Activated CD8-positive, alpha-beta memory T cell treated with anti-CD3 and anti-CD28 coated beads, Interleukin-2, amount 50 U/mL, for 24 hours (primary cell): ENCODE measurements around the gene TRIM71.
"Not testable (repeated sequence)": the region's sequence is repeated elsewhere in the genome, so short reads cannot be mapped to it uniquely, and the experiment has no call there.

Source experiments
- DNase-seq: peaks from one replicate; pipeline ENCODE4 v3.0.0-alpha.2; 2020; ENCODE audit errors: extremely low read depth

Gene TRIM71

DNA sequence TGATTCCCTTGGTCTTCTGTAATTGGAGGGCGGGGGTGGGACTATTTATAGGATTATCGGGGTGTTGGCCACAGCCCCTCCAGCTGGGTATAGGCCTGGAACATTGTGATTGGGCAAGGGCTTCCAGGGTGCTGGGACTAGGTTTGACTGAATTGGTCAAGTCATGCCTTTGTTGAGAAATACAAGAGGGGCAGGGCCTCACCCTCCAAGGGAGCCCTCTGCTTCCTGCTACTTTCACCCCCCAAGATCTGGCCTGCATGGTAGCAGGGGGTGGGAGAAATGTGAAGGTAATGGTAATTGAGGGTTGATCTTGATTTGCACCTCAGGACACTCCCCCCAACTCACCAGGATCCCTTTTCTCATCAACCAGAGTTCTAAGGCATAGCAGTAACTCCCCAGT is 25.2 kb downstream of the TRIM71 start:
- DNase-seq, result no peak

DNA sequence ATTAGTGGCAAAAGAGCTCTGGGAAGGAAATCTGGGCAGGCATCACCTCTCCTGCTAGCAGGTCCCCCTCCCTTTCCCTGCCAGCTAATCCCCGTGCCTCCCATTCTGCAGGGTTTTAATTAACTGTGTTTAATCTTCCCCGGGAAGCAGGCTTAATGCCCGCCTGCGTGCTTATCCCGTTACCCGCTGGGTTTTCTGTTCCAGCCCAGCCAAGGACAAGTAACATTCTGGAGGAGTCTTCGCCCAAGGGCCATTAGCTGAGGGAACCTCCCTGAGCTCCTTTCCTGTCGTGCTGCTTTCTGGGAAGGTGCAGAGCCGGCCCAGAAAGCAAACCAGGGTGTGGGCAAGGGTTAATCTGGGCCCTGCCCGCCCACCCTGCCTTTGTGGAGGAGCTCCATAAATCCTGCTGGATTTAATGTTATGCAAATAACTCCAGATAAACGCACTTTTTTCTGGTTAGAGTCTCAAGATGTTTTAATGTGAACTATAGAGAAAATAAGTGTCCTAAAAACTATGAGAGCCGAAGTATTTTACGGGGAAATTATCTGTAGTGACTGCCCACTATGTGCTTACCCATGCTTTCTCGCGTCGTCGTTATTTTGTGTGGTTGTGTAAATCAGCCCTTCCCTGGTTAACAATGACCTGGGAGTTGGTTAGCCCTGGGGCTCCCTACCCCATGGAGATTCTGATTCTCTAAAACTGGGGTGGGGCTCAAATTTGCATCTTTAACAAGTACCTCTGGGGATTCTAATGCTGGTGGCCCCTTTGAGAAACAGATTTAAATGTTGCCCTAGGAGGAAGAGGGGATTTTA is 25.9 kb downstream of the TRIM71 start:
- no peak for DNase-seq

DNA sequence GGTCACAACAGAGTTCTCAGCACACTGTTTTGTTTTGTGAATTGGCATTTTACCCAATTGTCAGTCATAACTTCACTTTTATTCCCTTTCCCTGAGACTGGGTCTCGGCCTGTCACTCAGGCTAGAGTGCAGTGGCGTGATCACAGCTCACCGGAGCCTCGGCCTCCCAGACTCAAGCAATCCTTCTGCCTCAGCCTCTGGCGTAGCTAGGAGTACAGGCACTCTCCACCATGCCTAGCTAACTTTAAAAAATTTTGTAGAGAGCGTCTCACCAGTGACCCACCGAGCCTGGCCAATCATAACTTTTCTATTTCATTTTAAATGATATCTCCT is 26.5 kb downstream of the TRIM71 start:
- DNase-seq, result no peak

DNA sequence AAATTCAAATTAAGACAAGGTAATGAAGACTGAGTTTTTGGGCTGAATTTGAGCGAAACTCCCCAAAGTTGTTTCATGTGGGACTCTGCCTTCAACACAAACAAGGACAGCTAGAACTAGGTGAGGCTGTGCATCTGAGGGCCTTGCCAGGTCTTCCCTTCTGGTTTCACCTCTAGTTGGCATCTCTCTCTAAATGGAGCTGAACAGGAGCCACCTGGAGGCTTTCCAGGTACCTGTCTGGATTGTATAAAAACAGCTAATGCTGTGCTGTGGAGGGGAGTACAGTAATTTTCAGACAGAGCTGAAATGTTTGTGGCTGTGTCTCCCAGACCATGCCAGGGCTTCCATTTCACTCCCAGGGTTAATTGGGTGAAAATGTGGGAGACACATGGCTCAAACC is 27.1 kb downstream of the TRIM71 start:
- no peak for DNase-seq

DNA sequence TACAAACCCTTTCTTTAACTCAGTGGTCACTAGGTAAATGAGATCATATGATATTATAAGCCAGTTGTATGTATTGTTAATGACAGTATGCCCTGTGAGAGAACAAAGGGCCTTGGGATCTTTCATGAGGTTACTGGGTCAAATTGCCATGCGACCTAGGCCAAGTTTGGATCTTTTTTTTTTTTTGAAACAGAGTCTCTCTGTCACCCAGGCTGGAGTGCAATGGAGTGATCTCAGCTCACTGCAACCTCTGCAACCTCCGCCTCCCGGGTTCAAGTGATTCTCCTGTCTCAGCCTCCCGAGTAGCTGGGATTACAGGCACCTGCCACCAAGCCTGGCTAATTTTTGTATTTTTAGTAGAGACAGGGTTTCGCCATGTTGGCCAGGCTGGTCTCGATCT is 27.7 kb downstream of the TRIM71 start:
- DNase-seq, result not testable (repeated sequence)

DNA sequence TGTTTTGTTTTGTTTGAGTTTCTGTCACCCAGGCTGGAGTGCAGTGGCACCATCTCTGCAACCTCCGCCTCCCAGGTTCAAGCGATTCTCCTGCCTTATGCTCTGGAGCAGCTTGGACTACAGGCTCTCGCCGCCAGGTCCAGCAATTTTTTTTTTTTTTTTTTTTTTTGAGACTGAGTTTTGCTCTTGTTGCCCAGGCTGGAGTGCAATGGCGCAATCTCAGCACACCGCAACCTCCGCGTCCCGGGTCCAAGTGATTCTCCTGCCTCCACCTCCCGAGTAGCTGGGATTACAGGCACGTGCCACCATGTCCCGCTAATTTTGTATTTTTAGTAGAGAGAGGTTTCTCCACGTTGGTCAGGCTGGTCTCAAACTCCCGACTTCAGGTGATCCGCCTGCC is 29.2 kb downstream of the TRIM71 start:
- DNase-seq, result not testable (repeated sequence)

DNA sequence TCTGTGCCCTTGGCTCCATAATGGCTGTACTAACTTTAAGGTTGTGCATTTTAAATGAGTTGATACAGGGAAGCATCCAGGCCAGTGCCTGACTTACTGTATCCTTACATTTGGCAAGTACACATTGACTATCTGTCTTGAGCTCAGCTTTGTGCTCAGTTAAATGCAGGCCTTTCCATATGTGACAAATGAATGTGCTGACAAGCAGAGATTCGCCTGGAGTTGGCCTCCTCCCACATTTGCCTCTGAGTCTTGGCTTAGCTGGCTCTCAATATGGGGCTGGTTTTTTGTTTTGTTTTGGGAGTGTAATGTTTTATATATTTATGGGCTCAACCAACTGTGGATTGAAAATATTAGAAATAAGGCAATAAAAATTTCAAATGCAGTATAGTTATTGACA is 29.7 kb downstream of the TRIM71 start:
- DNase-seq, result no peak

DNA sequence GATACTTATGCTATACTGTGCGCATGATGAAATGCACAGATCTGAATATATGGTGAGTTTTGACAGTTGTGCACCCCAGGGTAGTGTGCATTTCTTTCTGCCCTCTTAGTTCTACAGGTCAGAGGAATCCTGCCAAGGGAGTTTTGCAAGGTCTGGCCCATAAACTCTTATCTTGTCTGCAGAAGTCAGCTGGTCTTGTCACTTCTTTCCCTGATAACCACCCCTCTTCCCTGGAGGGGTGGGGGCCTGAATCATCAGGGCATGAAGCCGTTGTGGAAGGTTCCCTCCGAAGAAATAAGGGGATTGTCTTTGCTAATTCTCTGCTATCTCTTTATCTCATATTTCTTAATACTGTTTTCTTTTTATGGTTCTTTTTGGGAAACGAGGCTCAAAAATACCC is 30.4 kb downstream of the TRIM71 start:
- DNase-seq, result no peak

DNA sequence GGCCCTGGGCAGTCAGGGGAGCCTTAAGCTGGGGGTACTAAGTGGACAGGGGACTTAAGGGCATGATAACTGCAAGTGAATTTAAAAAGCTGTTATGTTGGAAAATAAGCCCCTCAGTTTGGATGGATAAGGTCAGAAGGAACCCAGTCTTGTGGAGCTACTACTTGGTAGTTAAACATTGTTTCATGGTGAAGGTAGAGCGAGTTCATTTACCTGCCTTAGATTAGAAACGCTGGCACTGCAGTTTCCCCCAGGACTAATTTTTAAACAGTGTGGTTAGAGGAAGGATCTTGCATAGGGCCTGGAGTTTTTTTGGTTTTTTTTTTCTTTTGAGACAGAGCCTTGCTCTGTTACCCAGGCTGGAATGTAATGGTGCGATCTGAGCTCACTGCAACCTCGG is 31.2 kb downstream of the TRIM71 start:
- no peak for DNase-seq

DNA sequence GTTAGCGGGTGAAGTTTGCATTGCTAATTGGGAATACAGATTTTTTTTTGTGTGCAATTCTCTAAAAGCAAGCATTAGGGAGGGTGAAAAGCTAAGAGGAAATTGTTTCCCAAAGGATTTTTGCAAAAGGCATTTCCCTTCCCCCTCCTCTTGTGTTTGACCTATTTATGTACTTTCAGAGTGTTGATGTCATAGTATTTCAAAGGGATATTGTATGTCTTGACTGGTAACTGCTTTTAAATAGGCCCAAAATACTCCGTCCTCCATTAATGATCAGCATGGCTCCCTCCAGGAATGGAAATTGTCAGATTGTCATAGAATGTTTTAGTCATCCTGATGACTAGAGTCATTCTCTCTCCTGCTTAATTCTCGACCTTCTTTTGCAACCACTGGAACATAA is 32.4 kb downstream of the TRIM71 start:
- no peak for DNase-seq

DNA sequence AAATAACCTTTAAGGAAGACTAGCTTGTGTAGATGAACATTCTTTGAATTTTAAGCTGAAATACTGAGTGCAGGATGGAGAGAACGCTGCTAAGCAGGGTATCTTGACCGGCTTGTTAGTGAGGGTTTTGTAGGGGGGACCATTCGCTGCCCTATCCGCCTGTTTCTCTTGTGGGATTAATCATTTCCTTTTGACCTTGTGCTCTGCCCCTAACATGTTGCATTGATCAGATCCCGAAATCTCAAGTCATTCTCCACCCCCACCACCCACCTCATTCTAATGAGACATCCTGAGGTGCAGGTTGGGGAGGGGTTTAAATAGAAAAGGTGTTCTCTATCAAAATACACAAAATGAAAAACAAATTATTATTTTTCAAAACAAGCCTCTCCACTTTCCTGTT is 32.8 kb downstream of the TRIM71 start:
- no peak for DNase-seq

DNA sequence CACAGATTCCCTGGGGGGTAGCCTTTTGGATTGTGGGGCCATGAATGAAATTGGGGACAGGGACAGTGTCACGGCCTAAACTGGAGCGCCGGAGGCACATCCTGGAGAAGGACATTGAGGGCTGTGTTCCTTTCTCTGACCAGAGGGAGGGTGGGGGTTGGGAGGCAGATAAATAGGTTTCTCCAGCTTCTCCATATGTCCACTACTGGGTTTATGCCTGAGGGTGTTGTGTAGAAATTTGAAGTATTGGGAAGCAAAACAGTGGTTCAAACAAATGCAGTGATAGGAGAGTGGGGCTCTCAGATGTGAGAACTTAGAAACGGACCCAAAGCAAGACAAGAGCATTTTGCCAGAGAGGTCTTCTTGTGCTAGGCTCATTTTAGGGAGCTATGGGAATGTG is 34.3 kb downstream of the TRIM71 start:
- DNase-seq, result no peak

DNA sequence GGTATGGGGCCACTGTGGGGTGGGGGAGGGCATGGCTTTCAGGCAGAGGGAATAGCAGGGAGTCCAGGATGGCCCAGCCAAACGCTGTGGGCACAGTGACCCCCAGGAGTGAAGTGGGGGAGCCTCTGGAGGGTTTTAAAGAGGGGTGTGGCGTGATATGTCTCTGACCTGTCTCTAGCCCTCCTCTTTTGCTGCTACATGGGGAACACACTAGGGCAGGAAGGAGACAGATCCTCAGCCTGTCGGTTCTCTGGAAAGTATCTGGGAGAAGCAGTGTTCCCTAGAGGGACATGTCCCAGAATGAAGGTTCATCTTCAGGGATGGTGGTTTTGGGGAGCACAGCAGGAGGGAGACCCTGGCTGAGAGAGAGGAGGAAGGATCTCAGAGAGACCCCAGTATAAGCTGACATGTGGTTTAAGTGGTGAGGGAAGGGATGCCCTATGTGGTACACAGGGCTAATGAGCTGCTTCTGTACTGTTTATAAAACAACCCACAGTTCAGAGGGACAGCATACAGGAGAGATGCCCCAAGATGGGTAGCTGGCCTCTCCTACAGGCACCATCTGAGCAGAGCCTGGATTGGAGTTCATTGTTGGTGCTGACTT is 37.7 kb downstream of the TRIM71 start:
- DNase-seq, result no peak

DNA sequence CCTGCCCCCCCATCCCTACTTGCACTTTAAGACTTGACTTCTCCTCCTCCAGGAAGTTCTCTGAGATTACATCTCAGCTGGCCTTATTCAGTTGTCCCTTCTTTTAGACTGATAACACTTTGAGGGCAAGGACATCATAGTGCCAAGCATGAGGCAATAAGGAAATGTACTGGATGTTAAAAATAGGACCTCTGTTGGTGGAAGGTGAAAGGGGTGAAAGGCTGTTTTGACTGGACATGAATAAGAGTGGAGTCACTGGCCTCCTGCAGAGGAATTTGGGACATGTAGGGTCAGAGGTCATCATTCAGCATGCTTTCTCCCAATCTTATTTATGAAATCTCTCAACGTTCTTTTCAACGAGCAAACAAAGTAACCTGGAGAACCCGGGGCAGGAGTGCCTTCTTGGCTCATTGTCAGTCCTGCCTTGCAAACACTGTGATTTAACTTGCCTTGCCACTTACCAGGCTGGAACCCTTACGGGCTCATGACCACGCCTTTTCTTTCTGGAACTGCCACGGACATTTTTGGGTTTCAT is 38.6 kb downstream of the TRIM71 start:
- DNase-seq, result no peak

DNA sequence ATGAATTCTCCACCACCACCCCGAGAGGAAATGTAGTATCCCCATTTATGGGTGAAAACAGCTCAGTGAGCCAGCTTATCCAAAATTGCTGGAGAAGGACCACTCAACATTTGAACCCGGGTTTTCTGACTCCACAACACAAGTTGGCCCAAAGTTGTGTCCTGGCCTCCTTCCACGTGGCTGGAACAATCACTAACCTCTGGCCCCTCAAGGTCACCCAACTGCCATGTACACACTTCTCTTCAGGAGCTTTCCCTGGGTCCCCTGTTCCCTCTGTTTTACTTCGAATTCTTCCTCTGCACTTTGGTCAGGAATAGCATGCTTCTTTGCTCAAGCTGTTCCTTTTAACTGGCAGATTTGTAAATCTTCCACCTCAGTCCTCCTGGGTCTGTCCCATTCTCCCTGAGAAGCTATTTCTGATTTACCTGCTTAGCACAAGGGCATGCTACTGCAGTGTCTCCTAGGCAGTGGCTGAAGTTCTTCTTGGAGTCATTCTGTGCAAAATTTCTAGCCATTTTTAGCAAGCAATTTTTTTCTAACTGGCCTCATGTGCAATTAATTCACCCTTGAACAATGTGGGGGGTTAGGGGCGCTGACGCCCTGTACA is 39.2 kb downstream of the TRIM71 start:
- DNase-seq, result no peak

DNA sequence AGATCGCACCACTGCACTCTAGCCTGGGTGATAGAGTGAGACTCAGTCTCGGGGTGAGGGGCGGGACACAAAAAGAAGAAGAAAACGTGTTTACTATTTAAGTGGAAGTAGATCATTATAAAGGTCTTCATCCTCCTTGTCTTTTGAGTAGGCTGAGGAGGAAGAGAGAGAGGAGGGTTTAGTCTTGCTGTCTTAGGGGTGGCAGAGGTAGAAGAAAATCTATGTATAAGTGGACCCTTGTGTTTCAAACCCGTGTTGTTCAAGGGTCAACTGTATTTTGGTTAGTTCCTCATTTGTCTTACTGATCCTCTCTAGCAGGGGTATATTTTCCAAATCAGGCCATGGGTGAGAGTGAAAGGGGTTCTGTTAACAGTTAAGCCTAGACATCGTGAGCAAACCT is 40.1 kb downstream of the TRIM71 start:
- no peak for DNase-seq

DNA sequence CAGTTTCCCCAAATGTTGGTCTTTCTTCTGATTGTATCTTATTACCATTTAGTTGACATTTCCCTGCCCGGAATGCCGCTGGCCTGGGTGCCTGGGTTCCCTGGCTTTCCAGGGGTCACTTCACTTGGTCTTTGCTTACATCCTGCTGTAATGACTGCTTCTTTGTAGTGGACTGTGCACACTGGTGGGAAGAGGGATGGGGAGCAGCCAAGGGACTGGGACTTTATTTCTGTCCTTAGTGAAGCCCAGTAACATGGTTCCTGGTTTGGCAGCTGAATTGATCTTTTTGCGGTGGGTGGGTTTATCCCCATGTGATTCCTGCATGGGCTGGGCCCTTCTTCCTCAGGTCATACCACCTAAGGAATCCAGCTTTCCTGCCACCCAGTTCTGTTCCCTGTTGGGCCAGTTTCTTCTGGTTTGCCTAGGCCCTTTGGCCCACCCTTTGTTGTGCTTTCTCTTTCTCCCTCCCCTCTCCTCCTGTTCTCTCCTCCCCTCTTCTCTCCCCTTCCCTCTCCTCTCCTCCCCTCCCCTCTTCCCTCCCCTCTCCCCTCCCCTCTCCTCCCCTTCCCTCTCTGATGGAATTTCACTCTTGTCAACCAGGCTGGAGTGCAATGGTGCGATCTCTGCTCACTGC is 41.9 kb downstream of the TRIM71 start:
- DNase-seq, result no peak

DNA sequence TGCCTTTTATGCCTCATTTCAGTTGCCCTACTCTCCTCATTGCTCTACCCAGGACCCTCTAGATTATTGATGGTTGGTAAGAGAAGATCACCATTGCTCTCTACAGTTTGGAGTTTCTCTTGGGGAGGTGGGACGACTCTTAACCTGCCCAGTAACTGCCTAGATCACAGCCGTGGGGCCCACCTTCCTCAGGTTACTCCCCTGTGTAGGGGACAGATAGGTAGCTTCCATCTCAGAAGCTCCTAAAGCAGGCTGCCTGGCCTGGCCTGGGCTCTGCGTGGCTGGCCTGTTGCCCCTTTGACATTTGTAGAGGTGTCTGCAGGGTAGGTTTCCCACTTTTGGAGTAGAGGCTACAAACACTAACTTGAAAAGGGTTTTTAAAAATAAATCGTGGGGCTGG is 42.7 kb downstream of the TRIM71 start:
- no peak for DNase-seq

DNA sequence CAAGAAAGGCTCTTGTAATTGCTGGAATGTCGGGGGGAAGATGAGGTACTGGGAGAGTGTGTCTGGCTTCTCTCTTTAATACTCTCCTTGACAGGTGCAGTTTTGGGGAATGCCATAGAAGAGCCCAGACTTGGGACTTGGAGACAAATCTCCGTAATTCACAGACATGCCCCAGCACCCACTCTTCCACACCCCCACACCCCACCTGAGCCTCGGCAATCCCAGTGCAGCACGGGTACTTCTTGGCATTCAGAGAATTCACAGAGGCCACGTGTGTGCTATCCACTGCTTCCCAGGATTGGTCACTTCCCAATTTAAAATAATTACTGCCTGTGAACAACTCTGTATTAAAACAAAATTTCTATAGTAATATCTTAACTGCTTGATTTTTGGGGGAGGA is 43.9 kb downstream of the TRIM71 start:
- DNase-seq, result no peak

DNA sequence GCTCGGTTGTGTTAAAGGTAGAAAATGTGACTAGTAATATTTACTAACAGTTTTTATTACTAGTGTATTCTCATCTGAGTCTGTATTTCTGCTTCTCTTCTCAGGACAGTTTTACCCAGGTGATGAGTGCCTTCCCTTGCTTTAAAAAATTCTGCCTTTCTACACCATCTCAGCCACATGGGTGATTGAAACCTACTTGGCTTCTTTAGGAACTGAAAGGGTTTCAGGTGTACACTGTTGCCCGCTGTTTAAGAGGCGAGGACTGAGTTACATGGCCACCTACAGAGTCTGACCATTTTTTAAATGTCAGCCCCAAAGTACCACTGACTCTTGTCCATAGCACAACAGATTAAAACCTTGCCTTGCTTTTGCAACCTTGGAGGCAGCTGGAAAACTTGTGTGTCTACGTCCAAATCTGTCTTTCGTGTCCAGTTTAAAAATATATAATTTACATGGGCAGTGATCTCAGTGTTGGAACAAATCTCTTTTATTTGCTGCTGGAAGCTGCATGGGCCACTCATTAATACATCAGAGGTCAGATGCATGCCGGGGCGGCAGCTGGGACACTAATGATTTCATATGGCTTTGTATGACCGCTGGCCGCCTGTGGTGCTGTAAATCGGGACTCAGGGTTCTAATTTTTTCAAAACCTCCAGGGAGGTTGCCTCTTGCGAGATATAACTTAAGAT is 44.6 kb downstream of the TRIM71 start:
- DNase-seq, result no peak

DNA sequence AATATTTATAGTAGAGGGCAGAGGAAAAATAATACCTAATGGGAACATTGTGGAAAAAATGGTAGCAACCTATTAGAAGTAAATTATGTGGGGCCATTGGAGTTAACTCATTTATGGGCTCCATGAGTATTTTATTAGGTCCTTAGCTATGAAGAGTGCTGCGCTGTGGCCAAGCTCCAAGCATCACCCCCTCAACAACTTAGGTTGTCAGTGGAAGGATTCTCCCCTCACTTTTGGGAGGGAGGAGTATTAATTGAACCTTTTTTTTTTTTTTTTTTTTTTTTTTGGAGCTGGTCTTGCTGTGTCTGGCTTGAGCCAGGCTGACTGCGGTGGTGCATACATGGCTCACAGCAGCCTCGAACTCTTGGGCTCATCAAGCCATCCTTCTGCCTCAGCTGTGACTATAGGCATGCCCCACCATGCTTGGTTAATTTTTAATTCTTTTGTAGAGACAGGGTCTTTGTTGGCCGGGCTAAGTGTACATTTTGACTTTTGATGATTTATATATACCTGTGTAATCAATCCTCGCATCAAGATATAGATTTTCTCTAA is 45.2 kb downstream of the TRIM71 start:
- no peak for DNase-seq

DNA sequence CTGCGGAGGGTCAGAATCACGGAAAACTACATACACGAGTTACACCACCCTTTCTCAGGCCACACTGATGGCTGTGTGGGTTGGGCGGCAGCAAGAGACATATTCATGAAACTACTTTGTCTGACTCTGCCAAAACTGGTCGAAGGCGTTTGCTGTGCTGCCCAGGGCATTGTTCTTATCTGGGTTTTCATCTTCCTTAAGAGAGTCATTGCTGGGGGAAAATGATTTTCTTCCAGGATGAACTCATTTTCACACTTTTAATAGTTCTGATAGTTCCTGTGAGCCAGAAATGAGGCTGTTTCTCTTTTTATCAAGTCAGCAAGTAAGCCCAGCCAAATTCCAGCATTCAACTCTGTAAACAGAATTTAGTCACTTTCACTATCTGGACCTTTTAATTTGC is 47.6 kb downstream of the TRIM71 start:
- DNase-seq, result no peak
